MM.1S (cell line): ENCODE measurements around the gene PKN1.

Experiments
- DNase-seq: peaks from one replicate; pipeline ENCODE4 v3.0.0-alpha.2; 2015
- H2AFZ ChIP-seq: fragments of 300-600 bp; sonication (generic); 2 replicates; pipeline ENCODE4 v1.6.0; 2016; ENCODE audit warnings: antibody characterized with exemption, low read length
- H3F3A ChIP-seq: fragments of 300-600 bp; sonication (generic); 2 replicates; pipeline ENCODE4 v1.6.1; 2016; ENCODE audit warnings: mild to moderate bottlenecking, antibody characterized with exemption, low read length, moderate library complexity, mixed read lengths; ENCODE audit not compliant: insufficient read depth
- H3K27ac ChIP-seq: fragments of 300-600 bp; sonication (generic); 2 replicates; pipeline ENCODE4 v1.5.1; 2016; ENCODE audit warnings: mild to moderate bottlenecking, low read length
- H3K27me3 ChIP-seq: fragments of 300-600 bp; sonication (generic); replicated peaks from 2 replicates; pipeline ENCODE4 v1.6.0; 2016; ENCODE audit warnings: low read length; ENCODE audit not compliant: insufficient read depth
- H3K36me3 ChIP-seq: fragments of 300-600 bp; sonication (generic); replicated peaks from 2 replicates; pipeline ENCODE4 v1.6.1; 2016; ENCODE audit warnings: mild to moderate bottlenecking, low read length, mixed read lengths; ENCODE audit not compliant: insufficient read depth
- H3K4me1 ChIP-seq: fragments of 300-600 bp; sonication (generic); 2 replicates; pipeline ENCODE4 v1.6.1; 2016; ENCODE audit warnings: low read length, mixed read lengths
- H3K4me2 ChIP-seq: fragments of 300-600 bp; sonication (generic); 2 replicates; pipeline ENCODE4 v1.6.0; 2016; ENCODE audit warnings: low read depth, low read length
- H3K4me3 ChIP-seq: fragments of 300-600 bp; sonication (generic); 2 replicates; pipeline ENCODE4 v1.5.1; 2016; ENCODE audit warnings: low read length, mixed read lengths
- H3K79me2 ChIP-seq: fragments of 300-600 bp; sonication (generic); 2 replicates; pipeline ENCODE4 v1.6.1; 2016; ENCODE audit warnings: mixed run types, low read length, mixed read lengths
- H3K9ac ChIP-seq: fragments of 300-600 bp; sonication (generic); 2 replicates; pipeline ENCODE4 v1.6.1; 2016; ENCODE audit warnings: low read length, mixed read lengths
- H3K9me2 ChIP-seq: fragments of 300-600 bp; sonication (generic); replicated peaks from 2 replicates; pipeline ENCODE4 v1.6.1; 2016; ENCODE audit warnings: mild to moderate bottlenecking, low read length, mixed read lengths; ENCODE audit not compliant: insufficient read depth
- H3K9me3 ChIP-seq: fragments of 300-600 bp; sonication (generic); replicated peaks from 2 replicates; pipeline ENCODE4 v1.6.1; 2016; ENCODE audit warnings: mild to moderate bottlenecking, low read length, mixed read lengths; ENCODE audit not compliant: insufficient read depth
- H4K20me1 ChIP-seq: fragments of 300-600 bp; sonication (generic); 2 replicates; pipeline ENCODE4 v1.6.1; 2016; ENCODE audit warnings: mild to moderate bottlenecking, low read length, moderate library complexity, mixed read lengths; ENCODE audit not compliant: insufficient read depth
- CTCF ChIP-seq: fragments of 300-600 bp; sonication (generic); IDR thresholded peaks from 2 replicates; pipeline ENCODE4 v1.5.1; 2016; ENCODE audit warnings: antibody characterized with exemption, low read length, mixed read lengths
- EZH2 ChIP-seq: fragments of 300-600 bp; sonication (generic); optimal IDR thresholded peaks from 2 replicates; pipeline ENCODE3; 2017; ENCODE audit warnings: low read depth, mild to moderate bottlenecking, antibody characterized with exemption, low read length, mixed read lengths
- EZH2phosphoT487 ChIP-seq: fragments of 300-600 bp; sonication (generic); IDR thresholded peaks from 2 replicates; pipeline ENCODE4 v1.6.1; 2018; ENCODE audit warnings: antibody characterized with exemption, low read length

The PKN1 gene

GRCh38 chr19:14433554-14434501 lies 722 bp downstream of the PKN1 start:
- Histone ChIP-seq H3K4me1 (peaks cover 8% of the 10 kb centered on the region; the same call in 1 of the 2 replicates), H3K79me2 (peaks cover 36% of the 10 kb centered on the region), H3K36me3 (no peaks in the 10 kb centered on the region), H3K9ac (peak overlapping the region; percentile 66), H2AFZ (peak overlapping the region; percentile 81), H3K27me3 (peaks cover 3% of the 10 kb centered on the region; the same call in 1 of the 2 replicates), H3K4me3 (peak overlapping the region; percentile 85), H3F3A (peaks cover 5% of the 10 kb centered on the region; the same call in 1 of the 2 replicates), H3K4me2 (peak overlapping the region; percentile 97), H3K27ac (no peak overlapping the region), H3K9me3 (no peaks in the 10 kb centered on the region), H3K9me2 (no peaks in the 10 kb centered on the region), H4K20me1 (no peaks in the 10 kb centered on the region)
- peak; percentile 34 for DNase-seq
- TF ChIP-seq CTCF (peak; percentile 9; the same call in 1 of the 2 replicates), EZH2phosphoT487 (no peak)

- Histone ChIP-seq H3K4me1 (peaks cover 8% of the 10 kb centered on the region; the same call in 1 of the 2 replicates), H3K9ac (no peak overlapping the region), H3K9me3 (no peaks in the 10 kb centered on the region), H3K79me2 (peaks cover 42% of the 10 kb centered on the region), H2AFZ (no peak overlapping the region), H3K27me3 (peaks cover 3% of the 10 kb centered on the region; the same call in 1 of the 2 replicates), H3K9me2 (no peaks in the 10 kb centered on the region), H3F3A (peaks cover 5% of the 10 kb centered on the region; the same call in 1 of the 2 replicates), H3K27ac (no peak overlapping the region), H3K4me2 (peak overlapping the region; percentile 97; the same call in 1 of the 2 replicates), H3K4me3 (peak overlapping the region; percentile 85; the same call in 1 of the 2 replicates), H3K36me3 (no peaks in the 10 kb centered on the region), H4K20me1 (no peaks in the 10 kb centered on the region)
- no peak for DNase-seq
- no peak for TF ChIP-seq CTCF
- TF ChIP-seq EZH2 = no peak
- no peak for TF ChIP-seq EZH2phosphoT487
Observed at GRCh38 chr19:14434543-14435319, 1.6 kb downstream of the PKN1 start.

- Histone ChIP-seq H3K9me3 (no peaks in the 10 kb centered on the region), H3K4me1 (peaks cover 11% of the 10 kb centered on the region; the same call in 1 of the 2 replicates), H2AFZ (no peak overlapping the region), H3K9me2 (no peaks in the 10 kb centered on the region), H3K4me2 (no peak overlapping the region), H4K20me1 (no peaks in the 10 kb centered on the region), H3K79me2 (peaks cover 49% of the 10 kb centered on the region), H3K9ac (no peak overlapping the region), H3K27ac (no peak overlapping the region), H3K27me3 (peaks cover 3% of the 10 kb centered on the region; the same call in 1 of the 2 replicates), H3K36me3 (no peaks in the 10 kb centered on the region), H3F3A (peaks cover 5% of the 10 kb centered on the region; the same call in 1 of the 2 replicates), H3K4me3 (no peak overlapping the region)
- no peak for DNase-seq
- no peak for TF ChIP-seq CTCF
- TF ChIP-seq EZH2 = no peak
- TF ChIP-seq EZH2phosphoT487 = no peak
Observed at GRCh38 chr19:14435320-14436050, 2.4 kb downstream of the PKN1 start.
